Keratinocyte (primary cell): Measurements from ENCODE around the gene CCDC122. TPM values are rescaled to one million over a fixed set of nuclear protein-coding genes. Genes with fewer than 3 reads are reported as not detected.

Source experiments
- DNase-seq: peaks from one replicate; pipeline ENCODE4 v3.0.0-alpha.2; 2011; ENCODE audit warnings: low read depth, missing footprints, low spot score
- FAIRE-seq: peaks from 2 replicates; lab custom pipeline; 2011; peaks lifted over from hg19 to GRCh38; lab: Jason Lieb, UNC
- H2AFZ ChIP-seq: 2 replicates; pipeline ENCODE4 v1.6.0; 2012; ENCODE audit warnings: low read length, control low read depth, inconsistent platforms; ENCODE audit not compliant: control insufficient read depth
- H3K27ac ChIP-seq: 2 replicates; pipeline ENCODE4 v1.5.1; 2011; ENCODE audit warnings: low read length; ENCODE audit not compliant: control insufficient read depth, insufficient read depth
- H3K27me3 ChIP-seq: 3 replicates; pipeline ENCODE4 v1.6.0; 2011; ENCODE audit warnings: low read length; ENCODE audit not compliant: control insufficient read depth, insufficient read depth; ENCODE audit errors: extremely low read depth
- H3K36me3 ChIP-seq, 2 experiments: 2 replicates in 1 of 2; 3 replicates in 1 of 2; pipeline ENCODE4 v1.5.1; 2011; ENCODE audit warnings: low read length in 2 of 2, mild to moderate bottlenecking in 1 of 2; ENCODE audit not compliant: control insufficient read depth in 2 of 2, insufficient read depth in 2 of 2; ENCODE audit errors: extremely low read depth in 1 of 2
- H3K4me1 ChIP-seq: 3 replicates; pipeline ENCODE4 v1.5.1; 2011; ENCODE audit warnings: low read length; ENCODE audit not compliant: control insufficient read depth, insufficient read depth; ENCODE audit errors: extremely low read depth
- H3K4me2 ChIP-seq: 3 replicates; pipeline ENCODE4 v1.6.0; 2011; ENCODE audit warnings: low read depth, low read length; ENCODE audit not compliant: control insufficient read depth, insufficient read depth; ENCODE audit errors: extremely low read depth
- H3K4me3 ChIP-seq, 3 experiments: fragments of 200-600 bp in 1 of 3; sonication (generic) in 1 of 3; 2 replicates in 2 of 3; 3 replicates in 1 of 3; pipeline ENCODE4 v1.5.1; 2011 to 2016; ENCODE audit warnings: low read length in 3 of 3, mild to moderate bottlenecking in 3 of 3, control low read depth in 2 of 3, inconsistent platforms in 1 of 3, low read depth in 1 of 3, mixed read lengths in 1 of 3, mixed run types in 1 of 3, moderate library complexity in 1 of 3; ENCODE audit not compliant: control insufficient read depth in 2 of 3, insufficient read depth in 2 of 3; ENCODE audit errors: extremely low read depth in 1 of 3
- H3K79me2 ChIP-seq: 2 replicates; pipeline ENCODE4 v1.6.0; 2012; ENCODE audit warnings: low read length; ENCODE audit not compliant: control insufficient read depth, insufficient read depth
- H3K9ac ChIP-seq: 3 replicates; pipeline ENCODE4 v1.6.0; 2011; ENCODE audit warnings: low read length; ENCODE audit not compliant: control insufficient read depth, insufficient read depth; ENCODE audit errors: extremely low read depth
- H3K9me1 ChIP-seq: 3 replicates; pipeline ENCODE4 v1.6.0; 2011; ENCODE audit warnings: low read length; ENCODE audit not compliant: control insufficient read depth, insufficient read depth; ENCODE audit errors: extremely low read depth
- H3K9me3 ChIP-seq: 2 replicates; pipeline ENCODE4 v1.5.1; 2012; ENCODE audit warnings: low read depth, low read length; ENCODE audit not compliant: control insufficient read depth
- H4K20me1 ChIP-seq: 3 replicates; pipeline ENCODE4 v1.6.0; 2011; ENCODE audit warnings: low read length; ENCODE audit not compliant: control insufficient read depth, insufficient read depth; ENCODE audit errors: extremely low read depth
- CTCF ChIP-seq, 3 experiments: IDR thresholded peaks in 1 of 3; conservative IDR thresholded peaks in 1 of 3; optimal IDR thresholded peaks in 1 of 3; 2 replicates in 2 of 3; 3 replicates in 1 of 3; pipeline versions ENCODE3 to v1.5.1; 2011; ENCODE audit warnings: low read length in 3 of 3, mild to moderate bottlenecking in 3 of 3, moderate library complexity in 2 of 3, control low read depth in 1 of 3, inconsistent platforms in 1 of 3; ENCODE audit not compliant: insufficient read depth in 2 of 3; ENCODE audit errors: extremely low read depth in 1 of 3
- EZH2 ChIP-seq: IDR thresholded peaks from one replicate; pipeline ENCODE4 v1.6.1; 2012; ENCODE audit warnings: inconsistent platforms, mild to moderate bottlenecking, low read length, moderate library complexity
- dilution Hi-C: fragments of 300-500 bp; cut with MboI; formaldehyde crosslinking; loops from one replicate; pipeline ENCODE4 v1.7.0; 2020; ENCODE audit warnings: low sequenced_read_pairs; ENCODE audit not compliant: extremely low pct_ligation_motif_present
- polyA plus RNA-seq, 5 experiments: library from polyadenylated mRNA; depleted of rRNA in 3 of 5; stranded (reverse) in 3 of 5; stranded (forward) in 1 of 5; unstranded in 1 of 5; fragments of >200 nt; gene quantifications; 1 replicate in 1 of 5; 2 replicates in 3 of 5; 3 replicates in 1 of 5; pipeline versions ENCODE4 v1.2.1 to v1.2.3, GENCODE V29; 2011 to 2012; ENCODE audit warnings: missing spikeins in 2 of 5, low read depth in 1 of 5, low replicate concordance in 1 of 5

Gene CCDC122
- polyA plus RNA-seq, 1 donor (not counting 4 experiments of a cell fraction or from before 2014, with no cell fraction given): 1.5 TPM

GRCh38 chr13:43850873-43851272 lies 28.7 kb downstream of the CCDC122 start:
- dilution Hi-C loops: no loop called here
- H3K27me3 ChIP-seq: no peaks in the 10 kb centered on the region
- H3K9ac ChIP-seq: no peak overlapping the region
- no peaks in the 10 kb centered on the region for H3K9me1 ChIP-seq
- no peak overlapping the region for H3K4me3 ChIP-seq
- H3K27ac ChIP-seq: no peak overlapping the region
- H3K36me3 ChIP-seq: peaks cover 0 to 2% of the 10 kb centered on the region in 2 experiments
- no peaks in the 10 kb centered on the region for H3K79me2 ChIP-seq
- H4K20me1 ChIP-seq: no peaks in the 10 kb centered on the region
- no peak for FAIRE-seq
- H3K9me3 ChIP-seq: peaks cover 4% of the 10 kb centered on the region
- H2AFZ ChIP-seq: no peak overlapping the region
- TF ChIP-seq CTCF (optimal IDR thresholded peaks at IDR 0.05 in 1 of 3, IDR thresholded peaks at IDR 0.05 in 1 of 3, conservative IDR thresholded peaks at IDR 0.05 in 1 of 3; ENCODE audit: extremely low read depth in 1 of 3, insufficient read depth in 2 of 3, low read length in 3 of 3): no peak
- no peak for TF ChIP-seq EZH2
- peaks cover 9% of the 10 kb centered on the region for H3K4me1 ChIP-seq
- H3K4me2 ChIP-seq: no peak overlapping the region
- no peak for DNase-seq

GRCh38 chr13:43848001-43848649 lies 31.4 kb downstream of the CCDC122 start:
- H3K9me1 ChIP-seq: no peaks in the 10 kb centered on the region
- no peak overlapping the region for H3K9ac ChIP-seq
- no peak overlapping the region for H3K27ac ChIP-seq
- no peaks in the 10 kb centered on the region for H4K20me1 ChIP-seq
- H3K4me1 ChIP-seq: peaks cover 9% of the 10 kb centered on the region
- FAIRE-seq: no peak
- TF ChIP-seq CTCF (optimal IDR thresholded peaks at IDR 0.05 in 1 of 3, IDR thresholded peaks at IDR 0.05 in 1 of 3, conservative IDR thresholded peaks at IDR 0.05 in 1 of 3; ENCODE audit: extremely low read depth in 1 of 3, insufficient read depth in 2 of 3, low read length in 3 of 3) (no peak), EZH2 (no peak)
- no peak overlapping the region for H3K4me3 ChIP-seq
- peaks cover 4% of the 10 kb centered on the region for H3K9me3 ChIP-seq
- dilution Hi-C loops: no loop called here
- no peak overlapping the region for H2AFZ ChIP-seq
- no peaks in the 10 kb centered on the region for H3K27me3 ChIP-seq
- H3K79me2 ChIP-seq: no peaks in the 10 kb centered on the region
- peaks cover 0 to 2% of the 10 kb centered on the region in 2 experiments for H3K36me3 ChIP-seq
- DNase-seq: no peak
- peak overlapping the region; percentile 12 for H3K4me2 ChIP-seq
